Common myeloid progenitor, CD34-positive (primary cell): ENCODE results near the gene AP5B1.

Experiments used
- CTCF ChIA-PET: fragments of 350-600 bp; sonication (Branson Sonifier 250); formaldehyde crosslinking; loops from one replicate; lab custom pipeline; 2021; ENCODE audit warnings: antibody characterized with exemption; lab: Charles Lee
- POLR2A ChIA-PET: fragments of 350-600 bp; sonication (Branson Sonifier 250); formaldehyde crosslinking; loops from one replicate; lab custom pipeline; 2021; ENCODE audit warnings: antibody characterized with exemption; lab: Charles Lee
- DNase-seq, 3 donors: peaks; one replicate each; pipeline versions ENCODE4 v3.0.0 to v3.0.0-alpha.2; 2013
- H3K27ac ChIP-seq, 2 experiments: 1 replicate in 1 of 2; 2 replicates in 1 of 2; pipeline ENCODE4 v1.7.0; 2013; ENCODE audit warnings: inconsistent platforms in 2 of 2, low read length in 2 of 2, mild to moderate bottlenecking in 2 of 2, low read depth in 1 of 2, moderate library complexity in 1 of 2; ENCODE audit not compliant: severe bottlenecking in 2 of 2, insufficient read depth in 1 of 2, poor library complexity in 1 of 2
- H3K27me3 ChIP-seq, 5 experiments: replicated peaks in 2 of 5; 1 replicate in 3 of 5; 2 replicates in 2 of 5; pipeline versions ENCODE4 v1.6.1 to v1.7.0; 2013; ENCODE audit warnings: low read length in 4 of 5, mild to moderate bottlenecking in 2 of 5, moderate library complexity in 2 of 5, inconsistent platforms in 1 of 5; ENCODE audit not compliant: insufficient read depth in 5 of 5, control insufficient read depth in 4 of 5
- H3K36me3 ChIP-seq, 4 experiments: 1 replicate in 2 of 4; 2 replicates in 2 of 4; pipeline versions ENCODE4 v1.6.1 to v1.7.0; 2013; ENCODE audit warnings: low read length in 3 of 4, control low read depth in 1 of 4, mild to moderate bottlenecking in 1 of 4; ENCODE audit not compliant: control insufficient read depth in 4 of 4, insufficient read depth in 4 of 4
- H3K4me1 ChIP-seq, 4 experiments: 1 replicate in 3 of 4; 2 replicates in 1 of 4; pipeline versions ENCODE4 v1.6.1 to v1.7.1; 2013; ENCODE audit warnings: low read length in 3 of 4, mild to moderate bottlenecking in 3 of 4, control low read depth in 1 of 4, inconsistent platforms in 1 of 4, moderate library complexity in 1 of 4; ENCODE audit not compliant: control insufficient read depth in 4 of 4, insufficient read depth in 4 of 4; ENCODE audit errors: control extremely low read depth in 1 of 4
- H3K4me3 ChIP-seq, 7 experiments: 1 replicate in 4 of 7; 2 replicates in 3 of 7; pipeline versions ENCODE4 v1.5.1 to v1.7.0; 2013; ENCODE audit warnings: mild to moderate bottlenecking in 7 of 7, low read length in 6 of 7, moderate library complexity in 6 of 7, inconsistent platforms in 2 of 7, low read depth in 2 of 7, control low read depth in 1 of 7; ENCODE audit not compliant: insufficient read depth in 4 of 7, control insufficient read depth in 1 of 7; ENCODE audit errors: extremely low read depth in 1 of 7
- H3K9me3 ChIP-seq, 5 experiments: 1 replicate in 4 of 5; 2 replicates in 1 of 5; pipeline versions ENCODE4 v1.6.1 to v1.7.1; 2013; ENCODE audit warnings: low read length in 4 of 5, mild to moderate bottlenecking in 2 of 5, inconsistent platforms in 1 of 5, low read depth in 1 of 5, moderate library complexity in 1 of 5; ENCODE audit not compliant: control insufficient read depth in 4 of 5, insufficient read depth in 2 of 5; ENCODE audit errors: control extremely low read depth in 1 of 5
- WGBS: methylation state at CpG from one replicate; pipeline ENCODE4 v1.1.5; 2013; ENCODE audit not compliant: insufficient coverage; 5-methylcytosine and 5-hydroxymethylcytosine counted together

The AP5B1 gene

DNA sequence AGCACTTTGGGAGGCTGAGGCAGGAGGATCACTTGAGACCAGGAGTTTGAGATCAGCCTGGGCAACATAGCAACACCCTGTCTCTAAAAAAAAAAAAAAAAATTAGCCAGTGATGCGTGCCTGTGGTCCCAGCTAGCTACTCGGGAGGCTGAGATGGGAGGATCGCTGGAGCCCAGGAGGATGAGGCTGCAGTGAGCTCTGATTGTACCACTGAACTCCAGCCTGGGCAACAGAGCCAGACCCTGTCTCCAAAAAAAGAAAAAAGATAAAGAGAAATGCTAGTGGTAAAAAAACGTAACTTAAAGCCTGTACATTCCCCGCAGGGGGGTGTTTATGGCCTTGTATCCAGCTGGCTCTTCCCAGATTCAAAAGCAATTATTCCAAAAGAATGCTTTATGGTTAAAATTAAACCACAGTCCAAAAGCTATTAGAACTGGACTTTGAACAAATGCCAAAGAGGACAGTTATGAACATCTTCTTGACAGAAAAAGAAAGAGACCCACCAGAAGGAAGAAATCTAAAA lies 36.6 kb upstream of the AP5B1 start:
- CTCF ChIA-PET: interaction anchor here (1.0 to 9.7 kb wide), 15 partner anchors 10 to 191 kb away, joined by 3 to 137 read pairs (median 5); partner anchors contain the start of genes AP5B1 and KAT5
- 96% methylated on average over 3 of the region's 5 CpGs for WGBS
- POLR2A ChIA-PET: no interaction called here
- Histone ChIP-seq H3K4me1 (peaks cover 3 to 17% (median 15%) of the 10 kb centered on the region in 4 experiments), H3K27me3 (no peaks in the 10 kb centered on the region), H3K36me3 (no peaks in the 10 kb centered on the region), H3K4me3 (peak overlapping the region; percentile 50 to 89 (median 75)), H3K27ac (peak overlapping the region in 1 of 2 experiments; percentile 62), H3K9me3 (no peaks in the 10 kb centered on the region)
- peak in 1 of 3 donors; percentile 10 for DNase-seq

DNA sequence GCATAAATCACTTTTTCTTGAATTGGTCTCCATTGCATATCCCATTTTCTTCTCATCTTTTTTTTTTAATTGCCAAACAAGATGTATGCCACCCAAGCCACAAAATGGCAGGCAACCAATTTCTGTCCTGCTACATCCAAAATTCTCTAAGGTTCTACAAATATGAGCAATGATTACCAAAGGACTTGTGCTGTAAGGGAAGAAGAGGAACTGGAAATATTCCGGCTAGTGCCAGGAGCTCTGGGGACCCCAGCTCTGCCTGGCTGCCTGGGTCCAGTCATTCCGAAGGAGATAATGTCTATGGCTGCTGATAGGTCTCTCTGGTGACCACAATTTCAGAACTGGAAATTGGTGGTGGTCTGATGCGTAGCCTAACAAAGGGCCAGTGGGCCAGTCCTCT lies 35.9 kb upstream of the AP5B1 start:
- Histone ChIP-seq H3K27ac (no peak overlapping the region), H3K4me1 (peaks cover 3 to 17% (median 15%) of the 10 kb centered on the region in 4 experiments), H3K36me3 (no peaks in the 10 kb centered on the region), H3K9me3 (no peaks in the 10 kb centered on the region), H3K4me3 (no peak overlapping the region), H3K27me3 (no peaks in the 10 kb centered on the region)
- POLR2A ChIA-PET: no interaction called here
- no peak for DNase-seq
- CTCF ChIA-PET: interaction anchor here (1.1 to 9.7 kb wide), 13 partner anchors 9 to 191 kb away, joined by 3 to 137 read pairs (median 5); partner anchors contain the start of genes AP5B1 and KAT5
- 96% methylated on average over 3 of the region's 3 CpGs for WGBS

DNA sequence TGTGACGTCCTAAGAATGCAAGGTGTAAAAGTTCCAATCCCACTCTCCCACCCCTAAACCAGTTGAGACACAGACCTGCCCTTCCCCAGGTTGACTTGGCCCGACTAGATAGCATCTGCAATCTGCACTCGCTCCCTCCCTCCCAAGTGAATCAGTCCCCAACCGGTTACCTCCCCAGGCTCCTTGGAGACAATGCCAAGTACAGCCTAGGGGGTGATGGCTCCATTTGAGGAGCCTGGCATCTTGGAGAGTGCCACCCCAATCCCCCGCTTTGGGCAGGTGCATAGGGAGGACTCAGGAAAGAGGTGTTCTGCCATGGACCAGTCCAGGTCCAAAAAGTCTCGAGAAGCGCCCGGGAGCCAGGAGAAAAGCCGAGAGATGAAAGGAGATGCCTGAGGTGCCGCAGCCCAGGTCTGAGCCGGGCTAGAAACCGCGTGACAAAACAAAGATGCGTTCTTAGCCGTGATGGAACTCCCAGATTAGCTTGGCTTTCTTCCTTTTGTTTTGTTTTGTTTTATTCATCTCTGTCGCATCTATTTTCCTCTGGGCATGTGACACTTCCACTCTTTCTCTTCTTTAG lies 34.3 kb upstream of the AP5B1 start:
- no peaks in the 10 kb centered on the region for H3K36me3 ChIP-seq
- ChIA-PET CTCF (interaction anchor here (1.0 to 9.7 kb wide), 4 partner anchors 23 to 44 kb away, joined by 4 to 137 read pairs (median 5); partner anchors contain the start of gene AP5B1), POLR2A (no interaction called here)
- no peak overlapping the region for H3K27ac ChIP-seq
- H3K4me3 ChIP-seq: no peak overlapping the region
- peaks cover 3 to 12% (median 10%) of the 10 kb centered on the region in 4 experiments for H3K4me1 ChIP-seq
- WGBS: 97% methylated on average over 14 of the region's 16 CpGs
- H3K9me3 ChIP-seq: no peaks in the 10 kb centered on the region
- H3K27me3 ChIP-seq: no peaks in the 10 kb centered on the region
- no peak for DNase-seq

DNA sequence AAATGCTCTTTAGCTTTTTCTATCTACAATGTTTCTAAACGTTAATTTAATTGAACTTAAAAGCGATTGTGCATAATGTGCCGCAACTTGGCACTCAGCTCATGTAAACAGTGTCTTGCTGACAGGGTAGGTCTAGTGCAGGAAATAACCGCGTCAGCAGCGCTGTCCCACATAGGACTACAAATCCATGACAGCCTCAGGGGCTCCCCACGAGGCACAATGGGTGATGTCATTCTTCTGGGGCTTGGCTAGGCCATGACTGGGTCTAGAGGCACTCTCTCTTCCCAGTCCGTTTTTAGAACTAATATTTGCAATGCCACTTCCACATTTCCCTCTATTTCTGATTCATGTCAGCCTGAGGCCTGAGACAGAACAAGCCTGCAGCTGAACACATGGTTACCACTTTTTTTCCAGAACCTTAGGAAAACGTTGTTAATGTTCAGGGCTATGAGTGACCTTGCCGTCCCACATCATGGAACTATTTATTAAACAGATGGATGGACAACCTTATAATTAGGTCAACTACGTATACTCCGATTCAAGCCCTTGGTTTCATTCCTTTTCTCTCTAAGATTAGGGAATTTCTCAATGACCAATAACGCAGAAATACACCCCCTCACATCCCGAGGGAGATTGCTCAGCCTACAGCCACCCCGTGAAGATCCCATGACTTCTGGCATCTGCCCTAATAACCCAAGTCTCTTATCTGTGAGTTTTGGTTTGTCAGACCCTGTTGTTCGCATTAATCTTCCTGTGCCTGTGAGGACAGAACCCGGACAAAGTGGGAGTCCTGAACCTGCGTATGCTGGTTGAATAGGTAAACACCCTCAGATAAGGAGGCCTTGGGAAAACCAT lies 33.6 kb upstream of the AP5B1 start:
- CTCF ChIA-PET: interaction anchor here (0.9 to 9.7 kb wide), 6 partner anchors 23 to 134 kb away, joined by 3 to 137 read pairs (median 4); partner anchors contain the start of gene AP5B1
- Histone ChIP-seq H3K4me1 (peaks cover 3 to 10% (median 9%) of the 10 kb centered on the region in 4 experiments), H3K27ac (no peak overlapping the region), H3K36me3 (no peaks in the 10 kb centered on the region), H3K4me3 (no peak overlapping the region), H3K27me3 (no peaks in the 10 kb centered on the region), H3K9me3 (no peaks in the 10 kb centered on the region)
- POLR2A ChIA-PET: no interaction called here
- WGBS: 85% methylated on average over 14 of the region's 18 CpGs
- DNase-seq: no peak

DNA sequence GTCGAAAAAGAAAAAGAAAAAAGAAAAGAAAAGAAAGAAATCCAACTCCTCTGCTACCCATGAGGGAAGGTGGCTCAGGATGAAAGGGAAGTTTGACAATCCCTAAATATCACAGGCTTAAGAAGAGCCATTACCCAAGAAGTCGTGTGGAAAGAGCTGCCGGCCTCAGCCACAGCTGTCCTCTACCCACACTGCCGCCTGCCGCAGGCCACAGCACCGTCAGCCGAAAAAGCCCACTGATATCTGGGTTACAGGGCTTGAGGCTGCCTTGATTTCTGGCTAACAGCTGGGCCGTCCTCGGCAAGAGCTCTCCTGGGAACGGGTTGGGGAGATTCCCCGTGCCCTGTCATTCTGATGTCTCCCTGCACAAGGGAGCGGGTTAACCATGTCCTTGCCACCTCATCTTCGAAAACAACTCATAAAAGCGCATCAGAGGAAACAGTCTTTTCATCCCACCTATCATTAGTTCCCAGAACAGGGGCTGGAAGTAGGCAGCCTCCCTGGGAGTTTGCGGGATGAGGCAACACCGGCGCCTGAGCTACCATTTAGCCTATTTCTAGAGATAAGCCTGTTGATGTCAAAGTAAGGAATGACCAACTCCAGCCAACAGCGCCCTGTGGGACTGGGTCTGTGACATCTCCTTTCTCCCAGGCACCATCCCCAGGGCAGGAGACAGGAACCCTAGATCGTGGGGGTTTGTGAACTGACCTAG lies 31.1 kb upstream of the AP5B1 start:
- 98% methylated on average over 18 of the region's 19 CpGs for WGBS
- Histone ChIP-seq H3K9me3 (no peaks in the 10 kb centered on the region), H3K4me1 (peaks cover 0 to 3% (median 1%) of the 10 kb centered on the region in 4 experiments), H3K27ac (no peak overlapping the region), H3K27me3 (peaks cover 0 to 4% (median 0%) of the 10 kb centered on the region in 5 experiments), H3K36me3 (no peaks in the 10 kb centered on the region), H3K4me3 (no peak overlapping the region)
- ChIA-PET POLR2A (no interaction called here), CTCF (interaction anchor here (1.3 to 3.6 kb wide), 3 partner anchors 14 to 34 kb away, joined by 3 to 32 read pairs (median 5); no protein-coding TSS in a partner anchor)
- DNase-seq: no peak

DNA sequence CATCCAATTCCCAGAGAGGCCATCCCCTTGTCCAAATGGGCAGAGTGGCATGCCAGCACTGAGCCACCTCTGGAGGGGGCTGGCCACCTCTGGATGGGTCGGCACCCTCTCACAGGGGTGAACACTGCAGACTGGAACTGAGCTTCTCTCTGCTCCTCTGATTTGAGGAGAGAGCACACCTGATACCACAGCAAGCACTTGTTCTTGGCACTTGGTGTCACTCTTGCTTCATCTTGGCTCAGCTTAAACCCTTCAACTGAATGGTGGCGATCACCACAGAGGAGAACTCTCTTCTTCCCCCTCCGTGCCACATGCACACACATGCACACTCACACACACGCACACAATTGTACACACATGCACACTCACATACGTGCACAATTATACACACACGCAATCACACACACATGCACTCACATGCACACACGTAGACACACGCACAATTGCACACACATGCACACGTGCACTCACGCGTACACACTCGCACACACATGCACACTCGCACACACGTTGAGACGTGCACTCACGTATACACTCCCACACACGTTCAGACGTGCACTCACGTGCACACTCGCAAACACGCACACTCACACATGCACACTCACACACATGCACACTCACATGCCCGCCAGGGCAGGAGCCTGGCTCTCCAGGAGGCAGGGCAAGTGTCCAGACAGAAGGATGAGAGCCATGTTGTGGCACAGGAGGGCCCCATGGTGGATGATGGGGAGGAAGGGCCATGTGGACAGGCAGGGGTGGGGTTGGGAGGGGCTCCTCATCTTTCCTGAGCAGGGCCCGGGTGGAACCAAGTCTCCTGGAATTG lies 29.5 kb upstream of the AP5B1 start:
- Histone ChIP-seq H3K36me3 (no peaks in the 10 kb centered on the region), H3K9me3 (no peaks in the 10 kb centered on the region), H3K4me1 (no peaks in the 10 kb centered on the region), H3K27ac (no peak overlapping the region), H3K27me3 (peaks cover 0 to 4% (median 0%) of the 10 kb centered on the region in 5 experiments), H3K4me3 (no peak overlapping the region)
- CTCF ChIA-PET: interaction anchor here (0.9 to 3.3 kb wide), 3 partner anchors 18 to 40 kb away, joined by 3 to 17 read pairs (median 3); no protein-coding TSS in a partner anchor
- 87% methylated on average over 21 of the region's 23 CpGs for WGBS
- DNase-seq: peak in 2 of 3 donors; percentile 40 to 51
- POLR2A ChIA-PET: no interaction called here
